DND-41 (cell line): ENCODE measurements around the gene PDE4B.

ENCODE experiments used
- CTCF ChIP-seq: IDR thresholded peaks from 2 replicates; pipeline ENCODE4 v1.5.1; 2012; ENCODE audit warnings: borderline replicate concordance, low read length, moderate library complexity, mild to moderate bottlenecking; ENCODE audit not compliant: poor library complexity, severe bottlenecking; ENCODE audit errors: extremely low read depth
- EZH2 ChIP-seq: IDR thresholded peaks from 3 replicates; pipeline ENCODE4 v1.6.1; 2012; ENCODE audit warnings: borderline replicate concordance, low read depth, mild to moderate bottlenecking, moderate library complexity, low read length, inconsistent platforms; ENCODE audit not compliant: severe bottlenecking

GRCh38 chr1:65997693-65998092, 205.0 kb downstream of the PDE4B start:
- TF ChIP-seq CTCF: no peak
- no peak for TF ChIP-seq EZH2
